Measurements from ENCODE around the gene EDRF1. TPM values are rescaled to one million over a fixed set of nuclear protein-coding genes. Genes with fewer than 3 reads are reported as not detected.

The EDRF1 gene
- total RNA-seq, 1 experiment from 2014 or later: 32.9 TPM

DNA sequence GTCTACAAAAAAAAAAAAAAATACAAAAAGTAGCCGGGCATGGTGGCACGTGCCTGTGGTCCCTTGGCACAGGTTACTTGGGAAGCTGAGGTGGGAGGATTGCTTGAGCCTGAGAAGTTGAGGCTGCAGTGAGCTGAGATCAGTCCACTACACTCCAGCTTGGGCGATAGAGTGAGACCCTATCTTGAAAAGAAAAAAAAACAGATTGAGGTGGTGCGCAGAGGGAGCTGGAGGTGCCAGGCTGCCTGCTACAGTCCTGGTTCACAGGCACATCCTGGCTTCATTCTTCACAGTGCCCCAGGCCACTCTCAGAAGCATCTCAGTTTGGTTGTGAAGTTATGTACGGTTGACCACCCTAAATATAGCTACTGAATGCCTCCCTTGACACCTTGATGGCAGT, 51.3 kb downstream of the EDRF1 start:
- ChIA-PET POLR2A (no interaction called here), CTCF (no interaction called here)
- ATAC-seq (no peak), DNase-seq (ENCODE audit: low spot score) (no peak)
- Mint-ChIP-seq H3K9me3 (no peaks in the 10 kb centered on the region), H3K36me3 (no peaks in the 10 kb centered on the region; the same call in 1 of the 2 replicates), H3K27me3 (ENCODE audit: low read depth) (no peaks in the 10 kb centered on the region; the same call in 1 of the 2 replicates), H3K27ac (no peak overlapping the region), H3K4me1 (no peaks in the 10 kb centered on the region), H3K4me3 (no peak overlapping the region)
- TF ChIP-seq, protein P1, sequence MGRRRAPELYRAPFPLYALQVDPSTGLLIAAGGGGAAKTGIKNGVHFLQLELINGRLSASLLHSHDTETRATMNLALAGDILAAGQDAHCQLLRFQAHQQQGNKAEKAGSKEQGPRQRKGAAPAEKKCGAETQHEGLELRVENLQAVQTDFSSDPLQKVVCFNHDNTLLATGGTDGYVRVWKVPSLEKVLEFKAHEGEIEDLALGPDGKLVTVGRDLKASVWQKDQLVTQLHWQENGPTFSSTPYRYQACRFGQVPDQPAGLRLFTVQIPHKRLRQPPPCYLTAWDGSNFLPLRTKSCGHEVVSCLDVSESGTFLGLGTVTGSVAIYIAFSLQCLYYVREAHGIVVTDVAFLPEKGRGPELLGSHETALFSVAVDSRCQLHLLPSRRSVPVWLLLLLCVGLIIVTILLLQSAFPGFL (CRISPR knock-in tag; IDR thresholded peaks at IDR 0.05; ENCODE audit: borderline replicate concordance): no peak
- TF ChIP-seq MAX (CRISPR knock-in tag; IDR thresholded peaks at IDR 0.05) (no peak), NFYB (CRISPR knock-in tag; conservative IDR thresholded peaks at IDR 0.05; ENCODE audit: low read depth) (no peak), FOXK1 (CRISPR knock-in tag; IDR thresholded peaks at IDR 0.05) (no peak)

- TF ChIP-seq TCF7 (CRISPR knock-in tag; IDR thresholded peaks at IDR 0.05; ENCODE audit: low read depth) (no peak), NFATC4 (CRISPR knock-in tag; IDR thresholded peaks at IDR 0.05) (no peak), ZNF532 (CRISPR knock-in tag; IDR thresholded peaks at IDR 0.05; ENCODE audit: borderline replicate concordance) (no peak), GRHL2 (CRISPR knock-in tag; IDR thresholded peaks at IDR 0.05; ENCODE audit: insufficient replicate concordance, severe bottlenecking) (no peak), NFYB (CRISPR knock-in tag; conservative IDR thresholded peaks at IDR 0.05; ENCODE audit: low read depth) (no peak), FOXP1 (CRISPR knock-in tag; IDR thresholded peaks at IDR 0.05; ENCODE audit: borderline replicate concordance) (no peak), HMGA2 (CRISPR knock-in tag; IDR thresholded peaks at IDR 0.05) (no peak), SP1 (CRISPR knock-in tag; conservative IDR thresholded peaks at IDR 0.05) (no peak), E2F1 (CRISPR knock-in tag; IDR thresholded peaks at IDR 0.05) (no peak)
- Mint-ChIP-seq H3K36me3 (no peaks in the 10 kb centered on the region), H3K9me3 (no peaks in the 10 kb centered on the region), H3K4me3 (no peak overlapping the region), H3K4me1 (no peaks in the 10 kb centered on the region), H3K27me3 (ENCODE audit: low read depth) (no peaks in the 10 kb centered on the region; the same call in 1 of the 2 replicates), H3K27ac (no peak overlapping the region)
- DNase-seq (ENCODE audit: low spot score) (no peak), ATAC-seq (no peak; the same call in 1 of the 2 replicates)
- ChIA-PET CTCF (interaction anchor here (0.9 kb wide), 1 partner anchor 324 kb away, joined by 3 read pairs; no protein-coding TSS in a partner anchor), POLR2A (no interaction called here)
Observed at GRCh38 chr10:125772112-125772863, 52.8 kb downstream of the EDRF1 start.

DNA sequence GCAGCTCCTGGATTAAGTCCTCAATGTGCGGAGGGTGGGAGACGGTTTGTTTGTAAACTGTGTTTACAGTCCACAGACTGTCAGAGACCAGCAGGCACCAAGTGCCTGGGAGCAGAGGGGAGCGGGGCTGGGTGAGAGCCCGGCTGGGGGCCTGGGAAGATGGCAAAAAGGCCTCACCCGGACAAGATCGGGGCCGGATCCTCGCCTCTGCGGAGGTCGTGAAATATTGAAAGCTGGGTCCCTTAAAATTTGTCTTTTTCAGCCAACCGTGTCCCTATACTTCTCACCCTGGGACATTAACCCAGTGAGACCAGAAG, 53.3 kb downstream of the EDRF1 start:
- Mint-ChIP-seq H3K27ac (no peak overlapping the region), H3K36me3 (no peaks in the 10 kb centered on the region), H3K4me3 (no peak overlapping the region), H3K9me3 (no peaks in the 10 kb centered on the region), H3K4me1 (no peaks in the 10 kb centered on the region), H3K27me3 (ENCODE audit: low read depth) (no peaks in the 10 kb centered on the region; the same call in 1 of the 2 replicates)
- CTCF ChIA-PET: no interaction called here
- DNase-seq (ENCODE audit: low spot score): no peak
- TF ChIP-seq ZNF121 (CRISPR knock-in tag; IDR thresholded peaks at IDR 0.05) (no peak), E2F4 (CRISPR knock-in tag; IDR thresholded peaks at IDR 0.05; ENCODE audit: borderline replicate concordance, low read depth) (no peak)
- no peak for ATAC-seq
- POLR2A ChIA-PET: no interaction called here
